22Rv1 (cell line): ENCODE results near the gene BTBD9.

Source experiments
- H3K27ac ChIP-seq: fragments of 450-650 bp; 2 replicates; pipeline ENCODE4 v1.5.1; 2017
- CTCF ChIP-seq: fragments of 450-650 bp; IDR thresholded peaks from 2 replicates; pipeline ENCODE4 v1.5.1; 2017; ENCODE audit warnings: mild to moderate bottlenecking
- ZFX ChIP-seq: fragments of 450-650 bp; IDR thresholded peaks from 2 replicates; pipeline ENCODE4 v1.6.1; 2017; ENCODE audit warnings: antibody characterized with exemption, borderline replicate concordance

The BTBD9 gene

DNA sequence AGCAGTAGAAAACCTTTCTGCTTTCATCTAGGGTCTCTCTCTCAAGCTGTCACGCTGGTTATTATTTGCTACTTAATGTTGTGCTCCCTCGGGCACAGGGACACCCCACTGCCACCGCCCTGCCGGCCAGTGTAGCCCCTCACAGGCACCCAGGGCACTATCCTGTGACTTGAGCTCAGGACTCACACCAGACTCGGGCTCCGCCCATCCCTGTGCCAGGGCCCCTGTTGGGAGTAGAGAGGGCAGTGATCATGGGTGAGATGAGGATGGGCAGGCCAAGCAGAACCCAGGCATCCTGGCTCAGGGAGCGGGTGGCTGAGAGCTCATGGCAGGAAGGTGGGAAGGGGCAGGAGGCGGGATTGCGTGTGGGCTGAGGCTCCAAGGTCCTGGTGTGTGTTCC lies 448.3 kb downstream of the BTBD9 start:
- H3K27ac ChIP-seq = no peak overlapping the region
- TF ChIP-seq CTCF (no peak), ZFX (no peak)

GRCh38 chr6:38188677-38189335 lies 450.9 kb downstream of the BTBD9 start:
- TF ChIP-seq CTCF (no peak), ZFX (no peak)
- no peak overlapping the region for H3K27ac ChIP-seq

DNA sequence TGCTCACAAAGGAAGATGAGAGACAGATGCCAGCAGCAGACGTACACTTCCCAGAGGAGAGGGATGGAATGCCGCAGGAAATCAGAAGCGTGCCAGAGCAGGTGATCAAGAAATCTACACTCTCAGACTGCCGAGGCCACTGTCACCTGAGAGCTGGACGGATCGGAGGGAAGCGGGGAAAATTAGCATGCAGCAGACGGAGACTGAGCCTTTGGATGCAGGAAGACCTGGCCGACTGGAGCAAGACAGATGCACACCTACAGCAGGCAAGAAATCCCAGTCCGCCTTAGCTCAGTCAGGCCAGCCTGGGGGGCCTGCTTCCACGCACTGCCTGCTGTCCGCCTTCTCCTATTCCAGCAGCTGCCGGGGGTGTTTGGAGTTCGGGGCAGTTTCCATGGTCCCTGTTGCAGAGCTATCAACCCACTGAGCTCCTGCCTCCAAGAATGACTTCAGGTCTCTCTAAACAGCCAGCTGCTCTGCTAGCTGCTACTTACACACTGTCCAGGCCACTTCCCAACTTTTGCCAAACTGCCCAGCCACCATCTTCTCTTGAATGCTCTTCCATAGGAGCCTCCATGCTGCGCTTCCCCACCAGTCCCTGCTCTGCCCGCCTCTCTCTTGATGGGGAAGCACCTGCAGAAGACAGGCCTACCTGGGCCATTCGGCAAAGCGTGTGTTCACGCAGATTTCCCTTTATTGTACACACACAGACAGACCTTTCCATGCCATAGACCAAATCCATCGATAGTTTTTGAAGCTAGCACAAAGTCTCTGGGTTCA lies 451.7 kb downstream of the BTBD9 start:
- no peak overlapping the region for H3K27ac ChIP-seq
- TF ChIP-seq CTCF (no peak), ZFX (no peak)

DNA sequence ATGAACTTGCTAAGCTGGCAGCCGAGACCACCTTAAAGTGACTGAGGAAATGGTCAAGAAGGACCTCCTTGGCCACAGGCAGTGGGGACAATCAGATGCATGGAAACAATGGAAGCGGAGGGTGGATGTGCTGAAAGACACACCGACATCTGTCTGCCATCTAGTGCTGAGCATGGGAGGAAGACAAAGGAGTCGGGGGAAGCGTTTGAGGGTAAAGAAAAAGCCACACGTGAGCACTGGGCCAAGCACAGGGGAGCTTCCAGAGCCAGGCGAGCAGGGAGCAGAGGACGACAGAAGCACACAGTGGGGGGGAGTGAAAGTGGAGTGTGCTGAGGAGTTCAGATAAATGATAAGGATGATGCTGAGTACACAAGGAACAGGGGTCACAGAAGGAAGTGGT lies 452.4 kb downstream of the BTBD9 start:
- H3K27ac ChIP-seq = no peak overlapping the region

DNA sequence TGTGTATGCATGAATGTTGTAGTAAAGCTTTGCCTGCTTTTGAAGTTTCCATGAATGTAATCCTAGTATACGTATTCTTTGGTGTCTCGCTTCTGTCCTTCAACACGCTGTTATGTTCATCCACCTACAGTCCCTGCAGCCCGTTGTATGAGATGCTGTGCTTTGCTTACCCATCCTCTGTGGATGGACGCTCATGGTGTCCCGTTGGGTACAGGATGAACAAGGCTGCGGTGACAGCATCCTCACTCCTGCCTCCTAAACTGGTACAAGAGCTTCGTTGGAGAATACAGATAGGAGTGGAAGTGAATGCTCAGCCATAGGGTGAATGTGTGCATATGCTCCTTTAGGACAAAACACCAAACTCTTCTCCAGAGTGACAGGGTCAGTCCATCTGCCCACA lies 454.0 kb downstream of the BTBD9 start:
- H3K27ac ChIP-seq = no peak overlapping the region
- TF ChIP-seq ZFX (no peak), CTCF (no peak)

More for the DNA sequence above, 452.4 kb downstream of the BTBD9 start:
- TF ChIP-seq CTCF (no peak), ZFX (no peak)

DNA sequence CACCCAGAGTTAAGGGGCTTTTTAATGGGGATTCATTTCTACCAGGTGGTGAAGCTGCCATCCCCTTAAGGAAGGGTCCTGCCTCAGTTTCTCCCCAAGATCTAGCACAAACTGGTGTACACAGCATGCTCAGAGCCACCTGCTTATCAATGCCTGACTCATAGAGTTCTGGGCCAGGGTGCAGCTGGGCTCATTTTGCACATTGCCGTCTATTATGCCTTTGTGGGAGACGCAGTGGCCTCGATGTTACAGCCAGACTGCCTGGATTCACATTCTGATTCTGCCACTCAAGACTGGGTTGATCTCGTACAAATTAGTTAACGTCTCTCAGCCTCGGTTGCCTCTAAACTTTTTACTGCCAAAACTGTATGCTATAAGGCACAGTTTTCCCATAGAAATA lies 454.5 kb downstream of the BTBD9 start:
- no peak overlapping the region for H3K27ac ChIP-seq

More for the DNA sequence above, 454.5 kb downstream of the BTBD9 start:
- TF ChIP-seq ZFX (no peak), CTCF (no peak)
